K562 (cell line): Measurements from ENCODE around the gene CMSS1. TPM values are rescaled to one million over a fixed set of nuclear protein-coding genes. Genes with fewer than 3 reads are reported as not detected.
A peak's percentile ranks its signal among the peaks of the same experiment; 100 is the strongest.

ENCODE experiments used
- ARID1B ChIP-seq: fragments of 450-650 bp; IDR thresholded peaks from 2 replicates; pipeline ENCODE4 v1.6.1; 2016; ENCODE audit warnings: antibody characterized with exemption, mild to moderate bottlenecking, inconsistent platforms
- CREM ChIP-seq: IDR thresholded peaks from 2 replicates; pipeline ENCODE4 v1.6.1; 2014; ENCODE audit warnings: antibody characterized with exemption, low read depth
- GATAD2B ChIP-seq: fragments of 450-650 bp; IDR thresholded peaks from 2 replicates; pipeline ENCODE4 v1.6.1; 2017; ENCODE audit warnings: mild to moderate bottlenecking, borderline replicate concordance
- KLF16 ChIP-seq: IDR thresholded peaks from 2 replicates; pipeline ENCODE4 v1.6.1; 2016; ENCODE audit warnings: antibody characterized with exemption
- NKRF ChIP-seq: fragments of 450-650 bp; IDR thresholded peaks from 2 replicates; pipeline ENCODE4 v1.6.1; 2016; ENCODE audit warnings: borderline replicate concordance
- NR2C1 ChIP-seq, 2 experiments: fragments of 450-650 bp; IDR thresholded peaks; 2 replicates each; pipeline ENCODE4 v1.6.1; 2017; ENCODE audit warnings: mild to moderate bottlenecking in 2 of 2, antibody characterized with exemption in 1 of 2, inconsistent platforms in 1 of 2, missing compliant biosample characterization in 1 of 2, missing genetic modification characterization in 1 of 2
- TRIM24 ChIP-seq, 2 experiments: fragments of 450-650 bp; IDR thresholded peaks; 2 replicates each; pipeline ENCODE4 v1.6.1; 2016
- TRIM25 ChIP-seq: fragments of 450-650 bp; IDR thresholded peaks from 2 replicates; pipeline ENCODE4 v1.7.0; 2016; ENCODE audit warnings: borderline replicate concordance
- ZC3H4 ChIP-seq: sonication (generic); formaldehyde crosslinking; IDR thresholded peaks from 2 replicates; pipeline ENCODE4 v1.9.0; 2021; ENCODE audit warnings: missing genetic modification reagents, borderline replicate concordance
- ZNF398 ChIP-seq: fragments of 250-450 bp; sonication (Bioruptor Pico); IDR thresholded peaks from 2 replicates; pipeline ENCODE4 v1.8.0; 2021; ENCODE audit warnings: moderate library complexity, mild to moderate bottlenecking, inconsistent platforms
- polyA plus RNA-seq, 8 experiments: library from polyadenylated mRNA; depleted of rRNA in 4 of 8; stranded (reverse) in 5 of 8; unstranded in 3 of 8; fragments of >200 nt; fragmentation: Nextera tagmentation in 2 of 8; fragmentation: Illumina TruSeq in 1 of 8; extraction: Ambion mirVana in 2 of 8; extraction: Trizol in 1 of 8; gene quantifications; 2 replicates each; pipeline versions ENCODE4 v1.2.1 to v1.2.3, GENCODE V29; 2011 to 2014; ENCODE audit warnings: inconsistent platforms in 1 of 8, missing spikeins in 1 of 8
- total RNA-seq, 7 experiments: library from RNA; depleted of rRNA in 6 of 7; stranded (reverse); fragments of >200 nt in 6 of 7; fragmentation: Illumina TruSeq in 2 of 7; extraction: Trizol in 2 of 7; gene quantifications; 2 replicates each; pipeline versions ENCODE4 v1.2.1 to v1.2.3, GENCODE V29; 2011 to 2021; ENCODE audit warnings: low replicate concordance in 1 of 7
- TF ChIP-seq, protein P1 (sequence below): fragments of 250-450 bp; sonication (Bioruptor Pico); IDR thresholded peaks from 2 replicates; pipeline ENCODE4 v1.4.0; 2020; ENCODE audit warnings: mild to moderate bottlenecking, moderate library complexity

Gene CMSS1
- total and polyA plus RNA-seq, 9 of the 15 experiments (the other 6 are each of a cell fraction or from before 2014, with no cell fraction given): 46.9 to 109 (median 72.3) TPM

DNA sequence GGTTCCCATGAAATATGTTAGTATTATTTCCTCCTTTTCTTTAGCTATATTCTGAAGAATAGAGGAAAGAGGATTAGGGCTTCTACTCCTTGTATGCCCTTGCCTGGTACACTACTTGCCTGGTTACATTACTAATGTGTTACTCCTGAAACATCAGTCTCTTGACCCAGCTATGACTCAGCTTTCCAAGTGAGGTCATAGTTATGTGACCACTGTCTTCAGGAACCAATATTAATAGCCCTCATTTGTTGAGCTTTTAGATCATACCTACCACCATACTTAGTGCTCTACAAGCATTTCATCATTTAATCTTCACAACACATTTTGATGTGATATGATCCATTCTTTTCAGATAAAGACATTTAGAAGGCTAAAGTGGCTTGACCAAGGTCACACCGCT lies 60.3 kb downstream of the CMSS1 start (continued):
- no peak for TF ChIP-seq NKRF
- TF ChIP-seq GATAD2B: 0 out of 2 replicates have a peak, but pooled peaks have one; percentile 9
- TF ChIP-seq, protein P1, sequence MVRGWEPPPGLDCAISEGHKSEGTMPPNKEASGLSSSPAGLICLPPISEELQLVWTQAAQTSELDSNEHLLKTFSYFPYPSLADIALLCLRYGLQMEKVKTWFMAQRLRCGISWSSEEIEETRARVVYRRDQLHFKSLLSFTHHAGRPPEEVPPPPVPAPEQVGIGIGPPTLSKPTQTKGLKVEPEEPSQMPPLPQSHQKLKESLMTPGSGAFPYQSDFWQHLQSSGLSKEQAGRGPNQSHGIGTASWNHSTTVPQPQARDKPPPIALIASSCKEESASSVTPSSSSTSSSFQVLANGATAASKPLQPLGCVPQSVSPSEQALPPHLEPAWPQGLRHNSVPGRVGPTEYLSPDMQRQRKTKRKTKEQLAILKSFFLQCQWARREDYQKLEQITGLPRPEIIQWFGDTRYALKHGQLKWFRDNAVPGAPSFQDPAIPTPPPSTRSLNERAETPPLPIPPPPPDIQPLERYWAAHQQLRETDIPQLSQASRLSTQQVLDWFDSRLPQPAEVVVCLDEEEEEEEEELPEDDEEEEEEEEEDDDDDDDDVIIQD: no peak
- TF ChIP-seq NR2C1 (IDR thresholded peaks at IDR 0.05): no peak
- TF ChIP-seq NR2C1 (tag; IDR thresholded peaks at IDR 0.05): peak; percentile 36; the same call in 1 of the 2 replicates
- no peak for TF ChIP-seq TRIM25
- TF ChIP-seq ZNF398 (CRISPR knock-in tag): no peak
- TF ChIP-seq KLF16: no peak
- no peak for TF ChIP-seq ZC3H4 (CRISPR knock-in tag)
- no peak for TF ChIP-seq TRIM24 (IDR thresholded peaks at IDR 0.05)
- TF ChIP-seq ARID1B: no peak; the same call in 1 of the 2 replicates
- peak; percentile 83 for TF ChIP-seq CREM
